Chondrocyte (in vitro differentiated cells): Measurements from ENCODE around the gene TMEM138. TPM values are rescaled to one million over a fixed set of nuclear protein-coding genes. Genes with fewer than 3 reads are reported as not detected.

Experiments used
- DNase-seq: peaks from one replicate; pipeline ENCODE4 v3.0.0; 2021; ENCODE audit warnings: mixed read lengths, low spot score
- H3K27ac Mint-ChIP-seq: one replicate; pipeline ENCODE4 v1.8.0; 2021; ENCODE audit warnings: mild to moderate bottlenecking, moderate library complexity, mixed read lengths; ENCODE audit not compliant: unreplicated experiment
- H3K27me3 Mint-ChIP-seq: 2 replicates; pipeline ENCODE4 v1.8.0; 2021; ENCODE audit warnings: low read depth, mixed read lengths
- H3K36me3 Mint-ChIP-seq: 2 replicates; pipeline ENCODE4 v1.8.0; 2021; ENCODE audit warnings: low read depth, mixed read lengths
- H3K4me1 Mint-ChIP-seq: 2 replicates; pipeline ENCODE4 v1.8.0; 2021; ENCODE audit warnings: low read depth, mild to moderate bottlenecking, mixed read lengths
- H3K4me3 Mint-ChIP-seq: one replicate; pipeline ENCODE4 v1.8.0; 2021; ENCODE audit warnings: mild to moderate bottlenecking, moderate library complexity, mixed read lengths; ENCODE audit not compliant: unreplicated experiment
- H3K9me3 Mint-ChIP-seq: 2 replicates; pipeline ENCODE4 v1.8.0; 2021; ENCODE audit warnings: low read depth, mixed read lengths
- CTCF ChIP-seq: fragments of 200-600 bp; sonication (generic); IDR thresholded peaks from 2 replicates; pipeline ENCODE4 v1.5.0; 2021; ENCODE audit warnings: antibody characterized with exemption, mild to moderate bottlenecking, moderate library complexity
- total RNA-seq: library from RNA; stranded (reverse); gene quantifications from 3 replicates; pipeline ENCODE4 v1.2.1, GENCODE V29; 2021

The TMEM138 gene
- total RNA-seq, 1 donor from 2014 or later = 46.7 TPM

GRCh38 chr11:61353131-61354067, 8.8 kb upstream of the TMEM138 start:
- DNase-seq = no peak
- Mint-ChIP-seq H3K27me3 (no peaks in the 10 kb centered on the region), H3K4me3 (no peak overlapping the region), H3K36me3 (peaks cover 22% of the 10 kb centered on the region), H3K4me1 (no peaks in the 10 kb centered on the region), H3K27ac (no peak overlapping the region), H3K9me3 (no peaks in the 10 kb centered on the region)
- no peak for TF ChIP-seq CTCF

GRCh38 chr11:61354208-61354607, 8.0 kb upstream of the TMEM138 start:
- DNase-seq = no peak
- Mint-ChIP-seq H3K27ac (no peak overlapping the region), H3K27me3 (no peaks in the 10 kb centered on the region), H3K36me3 (peaks cover 19% of the 10 kb centered on the region), H3K4me1 (peaks cover under 1% of the 10 kb centered on the region), H3K9me3 (no peaks in the 10 kb centered on the region), H3K4me3 (no peak overlapping the region)
- no peak for TF ChIP-seq CTCF

- TF ChIP-seq CTCF = no peak
- H3K27me3 Mint-ChIP-seq = no peaks in the 10 kb centered on the region
- H3K36me3 Mint-ChIP-seq = peaks cover 11% of the 10 kb centered on the region
- no peak overlapping the region for H3K4me3 Mint-ChIP-seq
- no peaks in the 10 kb centered on the region for H3K9me3 Mint-ChIP-seq
- H3K27ac Mint-ChIP-seq = peak overlapping the region; percentile 55
- DNase-seq = no peak
- peaks cover 17% of the 10 kb centered on the region for H3K4me1 Mint-ChIP-seq
These were observed 5.5 kb upstream of the TMEM138 start for GRCh38 chr11:61356706-61357105.

- DNase-seq = no peak
- Mint-ChIP-seq H3K27ac (no peak overlapping the region), H3K36me3 (peaks cover 11% of the 10 kb centered on the region), H3K4me3 (no peak overlapping the region), H3K9me3 (no peaks in the 10 kb centered on the region), H3K27me3 (no peaks in the 10 kb centered on the region), H3K4me1 (peaks cover 17% of the 10 kb centered on the region)
- TF ChIP-seq CTCF = no peak
These were observed 4.8 kb upstream of the TMEM138 start for GRCh38 chr11:61357233-61357893.

GRCh38 chr11:61357894-61358239, 4.3 kb upstream of the TMEM138 start:
- H3K36me3 Mint-ChIP-seq = peaks cover 9% of the 10 kb centered on the region
- peaks cover 21% of the 10 kb centered on the region for H3K4me1 Mint-ChIP-seq
- no peaks in the 10 kb centered on the region for H3K27me3 Mint-ChIP-seq
- H3K9me3 Mint-ChIP-seq = no peaks in the 10 kb centered on the region
- H3K27ac Mint-ChIP-seq = no peak overlapping the region
- H3K4me3 Mint-ChIP-seq = no peak overlapping the region
- TF ChIP-seq CTCF = no peak
- no peak for DNase-seq
